Calu3 (cell line): Measurements from ENCODE around the gene TBC1D10A. TPM values are rescaled to one million over a fixed set of nuclear protein-coding genes. Genes with fewer than 3 reads are reported as not detected.

ENCODE experiments used
- BruUV-seq: library from RNA; stranded (reverse); fragments of 400-500 nt; replicated peaks from 2 replicates; lab custom pipeline; 2021; lab: Mats Ljungman, UMichigan
- CTCF ChIA-PET: fragments of 300-600 bp; sonication (Branson Sonifier 250); formaldehyde crosslinking; loops from one replicate; lab custom pipeline; 2022; ENCODE audit warnings: antibody characterized with exemption; lab: Charles Lee
- DNase-seq: peaks from one replicate; pipeline ENCODE4 v3.0.0; 2022
- H3K27ac Mint-ChIP-seq: one replicate; pipeline ENCODE4 v1.8.0; 2022; ENCODE audit warnings: mixed read lengths; ENCODE audit not compliant: unreplicated experiment
- H3K27me3 Mint-ChIP-seq: one replicate; pipeline ENCODE4 v1.8.0; 2022; ENCODE audit warnings: mixed read lengths; ENCODE audit not compliant: unreplicated experiment
- H3K36me3 Mint-ChIP-seq: one replicate; pipeline ENCODE4 v1.8.0; 2022; ENCODE audit warnings: mild to moderate bottlenecking, moderate library complexity, mixed read lengths; ENCODE audit not compliant: insufficient read depth, unreplicated experiment
- H3K4me1 Mint-ChIP-seq: one replicate; pipeline ENCODE4 v1.8.0; 2022; ENCODE audit warnings: mild to moderate bottlenecking, low read depth, mixed read lengths; ENCODE audit not compliant: unreplicated experiment
- H3K4me3 Mint-ChIP-seq: one replicate; pipeline ENCODE4 v1.8.0; 2022; ENCODE audit warnings: mild to moderate bottlenecking, low read depth, moderate library complexity, mixed read lengths; ENCODE audit not compliant: unreplicated experiment
- H3K9me3 Mint-ChIP-seq: one replicate; pipeline ENCODE4 v1.8.0; 2022; ENCODE audit warnings: low read depth, mixed read lengths; ENCODE audit not compliant: unreplicated experiment
- intact Hi-C: fragments of 100-400 bp; cut with micrococcal nuclease; formaldehyde crosslinking; loops from one replicate; pipeline ENCODE4 v1.10.0; 2022; ENCODE audit not compliant: unreplicated experiment
- total RNA-seq: library from RNA; stranded (reverse); gene quantifications from 2 replicates; pipeline ENCODE4 v1.2.3, GENCODE V29; 2022
- TF ChIP-seq, protein P1 (sequence below): fragments of 200-600 bp; IDR thresholded peaks from one replicate; pipeline ENCODE4 v1.8.0; 2022; ENCODE audit warnings: antibody characterized with exemption; ENCODE audit not compliant: unreplicated experiment

Gene TBC1D10A
- total RNA-seq, 1 experiment from 2014 or later, result 24.5 TPM

DNA sequence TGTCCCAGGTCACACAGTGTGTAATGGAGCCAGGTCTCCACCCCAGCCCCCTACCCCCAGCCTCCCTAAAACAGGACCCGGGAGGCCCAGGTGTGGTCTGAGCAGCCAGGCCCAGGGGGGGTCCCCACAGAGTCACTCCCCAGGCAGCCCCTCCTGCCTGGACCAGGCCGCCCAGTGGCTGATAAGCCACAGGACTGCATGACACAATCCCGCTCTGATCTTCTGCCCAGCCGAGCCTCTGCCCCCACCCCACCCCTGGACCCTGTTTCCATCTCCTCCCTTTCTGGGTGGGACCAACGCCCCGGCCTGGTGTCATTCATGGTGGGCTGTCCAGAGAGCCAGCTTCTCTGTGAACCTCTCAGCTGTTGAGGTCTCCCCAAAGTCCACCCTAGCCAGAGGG is 72.4 kb downstream of the TBC1D10A start:
- CTCF ChIA-PET, result interaction anchor here (1.0 to 1.7 kb wide), 2 partner anchors 34 to 146 kb away, joined by 3 to 5 read pairs; no protein-coding TSS in a partner anchor
- BruUV-seq, result no TSS peak
- peak; percentile 21 for DNase-seq
- Mint-ChIP-seq H3K27ac (peak overlapping the region; percentile 98), H3K27me3 (no peaks in the 10 kb centered on the region), H3K9me3 (no peaks in the 10 kb centered on the region), H3K4me1 (peaks cover 70% of the 10 kb centered on the region), H3K36me3 (peaks cover 96% of the 10 kb centered on the region), H3K4me3 (peak overlapping the region; percentile 94)
- intact Hi-C loops, result no loop called here
- TF ChIP-seq, protein P1, sequence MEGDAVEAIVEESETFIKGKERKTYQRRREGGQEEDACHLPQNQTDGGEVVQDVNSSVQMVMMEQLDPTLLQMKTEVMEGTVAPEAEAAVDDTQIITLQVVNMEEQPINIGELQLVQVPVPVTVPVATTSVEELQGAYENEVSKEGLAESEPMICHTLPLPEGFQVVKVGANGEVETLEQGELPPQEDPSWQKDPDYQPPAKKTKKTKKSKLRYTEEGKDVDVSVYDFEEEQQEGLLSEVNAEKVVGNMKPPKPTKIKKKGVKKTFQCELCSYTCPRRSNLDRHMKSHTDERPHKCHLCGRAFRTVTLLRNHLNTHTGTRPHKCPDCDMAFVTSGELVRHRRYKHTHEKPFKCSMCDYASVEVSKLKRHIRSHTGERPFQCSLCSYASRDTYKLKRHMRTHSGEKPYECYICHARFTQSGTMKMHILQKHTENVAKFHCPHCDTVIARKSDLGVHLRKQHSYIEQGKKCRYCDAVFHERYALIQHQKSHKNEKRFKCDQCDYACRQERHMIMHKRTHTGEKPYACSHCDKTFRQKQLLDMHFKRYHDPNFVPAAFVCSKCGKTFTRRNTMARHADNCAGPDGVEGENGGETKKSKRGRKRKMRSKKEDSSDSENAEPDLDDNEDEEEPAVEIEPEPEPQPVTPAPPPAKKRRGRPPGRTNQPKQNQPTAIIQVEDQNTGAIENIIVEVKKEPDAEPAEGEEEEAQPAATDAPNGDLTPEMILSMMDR, result no peak

DNA sequence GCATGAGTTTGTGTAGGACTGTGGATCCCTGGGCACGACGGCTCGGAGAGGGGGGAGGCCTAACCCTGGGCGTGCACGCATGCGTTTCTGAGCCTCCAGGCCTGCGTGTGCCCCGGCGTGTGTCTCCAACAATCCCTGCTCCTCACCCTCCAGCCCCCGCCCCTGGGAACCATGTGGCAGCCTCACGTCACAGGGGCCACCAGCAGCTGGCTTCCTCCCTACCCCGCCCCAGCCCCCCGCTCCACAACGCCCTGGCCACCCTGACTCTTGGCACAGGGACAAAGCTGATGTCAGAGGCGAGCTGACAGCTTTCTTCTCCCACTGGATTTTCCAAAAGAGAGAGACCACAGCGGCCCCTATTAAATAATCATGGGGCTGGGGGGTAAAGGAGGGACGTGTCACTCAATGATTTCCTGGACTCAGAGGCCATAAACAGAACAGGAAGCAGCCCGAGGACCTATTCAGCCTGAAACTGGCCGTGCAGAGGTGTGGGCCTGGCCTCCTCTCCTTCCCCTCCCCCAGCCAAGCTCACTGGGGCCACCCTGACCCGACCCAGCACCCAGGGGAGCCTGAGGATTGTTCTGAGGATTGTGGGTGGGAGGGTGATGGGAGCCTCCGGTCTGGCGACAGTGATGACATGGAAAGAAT is 73.4 kb downstream of the TBC1D10A start:
- Mint-ChIP-seq H3K27me3 (no peaks in the 10 kb centered on the region), H3K27ac (peak overlapping the region; percentile 98), H3K4me1 (peaks cover 70% of the 10 kb centered on the region), H3K4me3 (peak overlapping the region; percentile 94), H3K9me3 (no peaks in the 10 kb centered on the region), H3K36me3 (peaks cover 100% of the 10 kb centered on the region)
- TF ChIP-seq, protein P1, result no peak
- DNase-seq, result peak; percentile 95
- BruUV-seq, result no TSS peak
- CTCF ChIA-PET, result interaction anchor here (0.5 to 2.2 kb wide), 11 partner anchors 10 to 489 kb away, joined by 3 to 8 read pairs (median 5); no protein-coding TSS in a partner anchor
- intact Hi-C loops, result loop anchor here (2.0 kb wide), 1 partner anchor 43 kb away; no protein-coding TSS in a partner anchor

DNA sequence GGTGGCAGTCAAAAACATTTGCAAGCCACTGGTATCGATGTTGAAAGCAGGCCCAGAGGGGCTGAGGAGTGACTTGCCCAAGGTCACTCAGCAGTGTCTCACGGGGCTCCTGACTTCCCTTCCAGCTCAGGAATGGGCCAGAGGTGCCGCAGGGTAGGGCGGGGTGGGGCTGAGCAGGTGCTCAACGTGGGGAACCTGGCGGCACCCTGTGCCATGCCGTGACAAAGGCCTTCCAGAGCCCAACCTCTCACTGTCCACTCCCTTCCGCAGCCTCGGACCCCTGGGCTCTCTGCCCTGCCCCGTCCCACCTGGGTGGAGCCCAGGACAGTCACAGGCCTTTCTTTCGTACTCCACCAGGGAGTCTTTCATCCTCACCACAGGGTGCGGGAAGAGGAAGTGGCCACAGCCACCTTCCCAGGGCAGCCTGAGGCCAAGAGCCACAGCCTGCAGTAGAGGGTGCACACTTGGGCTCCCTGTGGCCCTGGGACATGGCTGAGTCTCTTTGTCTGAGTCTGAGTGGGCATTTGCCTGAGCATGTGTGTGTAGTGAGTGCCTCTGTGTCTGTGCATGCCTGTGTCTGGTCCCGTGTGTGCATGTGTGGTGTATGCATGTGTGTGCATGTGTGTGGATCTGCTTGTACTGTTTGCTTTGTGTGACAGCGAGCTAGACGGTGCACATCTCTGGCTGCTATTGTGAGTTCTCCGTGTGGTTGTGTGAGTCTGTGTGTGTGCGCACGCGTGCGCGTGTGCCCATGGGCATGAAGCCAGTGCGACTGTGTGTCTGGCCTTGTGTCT is 74.1 kb downstream of the TBC1D10A start:
- peaks cover 100% of the 10 kb centered on the region for H3K36me3 Mint-ChIP-seq
- H3K27me3 Mint-ChIP-seq, result no peaks in the 10 kb centered on the region
- intact Hi-C loops, result loop anchor here (1.0 to 2.0 kb wide), 2 partner anchors 42 to 56 kb away; no protein-coding TSS in a partner anchor
- peak overlapping the region; percentile 98 for H3K27ac Mint-ChIP-seq
- peaks cover 70% of the 10 kb centered on the region for H3K4me1 Mint-ChIP-seq
- TF ChIP-seq, protein P1, result no peak
- CTCF ChIA-PET, result interaction anchor here (0.6 to 2.2 kb wide), 9 partner anchors 17 to 926 kb away, joined by 3 to 8 read pairs (median 5); no protein-coding TSS in a partner anchor
- H3K4me3 Mint-ChIP-seq, result peak overlapping the region; percentile 94
- H3K9me3 Mint-ChIP-seq, result no peaks in the 10 kb centered on the region
- peak; percentile 93 for DNase-seq
- TSS peak; percentile 48 for BruUV-seq

DNA sequence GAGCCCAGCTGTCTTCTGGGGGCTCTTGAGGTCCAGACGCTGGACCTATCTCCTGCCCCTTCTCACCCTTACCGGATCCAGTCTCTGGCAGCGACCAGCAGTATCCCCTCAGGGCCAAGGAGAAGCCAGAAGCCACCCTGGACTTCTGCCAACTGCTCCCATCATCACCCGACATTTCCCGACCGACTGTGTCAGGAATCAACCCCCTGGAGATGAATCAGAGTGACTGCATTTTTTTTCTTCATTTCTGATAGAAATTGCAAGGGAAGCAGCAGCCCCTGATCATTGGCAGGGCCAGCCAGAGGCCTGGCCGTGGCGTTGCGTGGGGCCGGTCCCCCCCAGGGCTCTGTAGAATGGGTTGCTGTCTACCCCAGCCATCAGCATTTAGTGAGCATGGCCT is 75.0 kb downstream of the TBC1D10A start:
- Mint-ChIP-seq H3K4me3 (peak overlapping the region; percentile 94), H3K4me1 (peaks cover 72% of the 10 kb centered on the region), H3K36me3 (peaks cover 100% of the 10 kb centered on the region), H3K27me3 (no peaks in the 10 kb centered on the region), H3K27ac (peak overlapping the region; percentile 98), H3K9me3 (no peaks in the 10 kb centered on the region)
- intact Hi-C loops, result loop anchor here (1.0 to 2.0 kb wide), 2 partner anchors 41 to 55 kb away; no protein-coding TSS in a partner anchor
- peak; percentile 49 for DNase-seq
- CTCF ChIA-PET, result interaction anchor here (0.6 to 2.2 kb wide), 5 partner anchors 16 to 925 kb away, joined by 3 to 8 read pairs (median 4); no protein-coding TSS in a partner anchor
- no TSS peak for BruUV-seq
- TF ChIP-seq, protein P1, result no peak
